Embryonic facial prominence (tissue), 1 donor: ENCODE results near the gene TMEM229B.

Experiments
- DNase-seq: peaks from one replicate; pipeline ENCODE4 v3.0.0-alpha.2; 2016; ENCODE audit errors: extremely low spot score

The TMEM229B gene

GRCh38 chr14:67487332-67487731 is 1.2 kb downstream of the TMEM229B start:
- no peak for DNase-seq

- no peak for DNase-seq
These were observed 1.6 kb downstream of the TMEM229B start for GRCh38 chr14:67486890-67487289.

DNA sequence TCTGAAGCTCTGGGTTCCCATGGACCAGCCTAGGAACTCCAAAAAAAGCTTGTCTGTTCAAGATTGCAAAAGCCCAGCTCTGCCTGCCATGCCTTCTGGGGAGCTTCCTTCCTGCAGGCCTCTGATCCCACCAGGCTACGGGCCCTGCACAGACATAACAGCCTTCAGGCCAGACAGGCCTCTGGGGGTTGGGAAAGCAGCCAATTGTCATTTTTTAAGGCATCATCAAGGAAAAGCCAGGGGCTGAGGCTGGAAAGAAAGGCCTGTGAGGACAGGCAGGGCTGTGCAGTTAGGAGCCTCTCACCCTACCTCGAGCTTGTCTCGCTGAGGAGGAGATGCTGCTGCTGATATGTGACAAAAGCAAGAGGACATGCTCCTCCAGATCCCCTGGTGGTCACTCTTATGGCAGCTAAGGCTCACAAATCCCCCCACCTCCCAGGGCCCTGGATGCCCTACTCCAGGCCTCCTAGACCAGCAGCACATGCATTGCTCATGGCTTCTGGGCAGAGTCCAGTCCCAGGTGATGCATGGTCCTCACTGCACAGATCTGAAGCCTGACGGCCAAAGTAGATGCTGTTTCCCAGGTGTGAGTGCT is 2.9 kb downstream of the TMEM229B start:
- DNase-seq: no peak

DNA sequence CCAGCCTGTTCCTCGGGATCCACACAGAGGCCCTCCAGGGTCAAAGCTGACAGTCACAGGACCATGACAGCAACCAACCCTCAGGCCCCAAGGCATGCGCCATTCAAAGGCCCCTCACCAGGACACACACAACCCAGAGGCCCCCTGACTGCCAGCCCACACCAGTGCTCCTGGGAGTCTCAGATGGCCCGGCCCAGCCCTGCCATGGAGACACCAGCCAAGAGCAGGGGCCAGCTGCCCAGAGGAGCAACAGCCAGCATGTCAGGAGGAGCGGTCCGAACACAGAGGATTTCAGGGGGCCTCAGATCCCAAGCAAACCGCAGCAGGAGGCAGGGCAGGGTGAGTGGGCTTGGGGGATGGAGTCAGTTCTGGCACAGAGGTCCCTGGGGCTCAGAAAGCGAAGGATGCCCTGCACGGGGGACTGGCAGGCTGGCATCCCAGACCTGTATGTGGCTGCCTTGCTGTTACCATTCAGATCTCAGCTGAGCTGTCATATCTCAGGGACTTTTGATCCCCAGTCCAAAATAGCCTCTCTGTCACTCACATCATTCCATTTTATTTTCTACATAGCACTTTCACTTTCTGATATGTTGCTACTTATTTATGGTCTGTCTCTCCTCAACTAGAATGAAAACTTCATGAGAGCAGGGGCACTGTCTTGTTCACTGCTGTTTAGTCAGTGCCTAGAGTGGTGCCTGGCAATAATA is 4.8 kb downstream of the TMEM229B start:
- no peak for DNase-seq

DNA sequence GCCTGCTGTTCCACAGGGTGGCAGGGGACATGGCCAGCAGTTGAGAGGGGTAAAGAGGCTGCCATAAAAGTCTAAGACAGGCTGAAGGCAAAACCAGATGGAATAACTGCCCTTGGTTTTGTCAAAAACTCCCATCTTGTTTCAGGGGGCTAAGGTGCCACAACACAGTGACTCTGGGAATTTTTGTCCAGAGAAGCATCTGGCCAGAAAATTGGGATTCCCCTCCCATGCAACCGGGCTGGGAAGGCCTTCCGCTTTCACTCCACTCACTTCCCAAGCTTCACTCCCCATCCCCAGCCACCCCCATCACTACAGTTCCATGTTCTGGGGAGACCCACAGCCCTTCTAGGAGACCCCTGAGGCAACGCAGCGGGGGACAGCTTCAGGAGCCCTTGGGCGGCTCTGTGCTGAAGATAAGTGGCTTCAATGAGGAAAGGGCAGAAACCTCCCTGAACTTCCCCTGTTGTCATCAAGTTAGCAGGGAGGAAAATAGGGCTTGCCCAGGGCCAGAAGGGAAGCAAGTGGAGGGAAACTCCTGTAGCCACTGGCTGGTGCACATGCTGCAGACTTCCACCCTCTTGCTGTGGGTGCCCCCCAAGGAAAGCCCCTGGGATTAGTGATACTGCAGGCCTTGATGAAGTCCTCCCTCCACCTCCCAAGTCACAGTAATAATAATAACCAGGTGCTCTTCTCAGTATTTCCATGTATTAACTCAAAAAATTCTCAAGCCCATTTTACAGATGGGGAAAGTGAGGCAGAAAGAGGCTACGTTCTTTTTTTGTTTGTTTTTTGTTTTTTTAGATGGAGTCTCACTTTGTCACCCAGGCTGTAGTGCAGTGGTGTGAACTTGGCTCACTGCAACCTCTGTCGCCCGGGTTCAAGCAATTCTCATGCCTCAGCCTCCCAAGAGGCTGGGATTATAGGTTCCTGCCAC is 6.0 kb downstream of the TMEM229B start:
- no peak for DNase-seq

DNA sequence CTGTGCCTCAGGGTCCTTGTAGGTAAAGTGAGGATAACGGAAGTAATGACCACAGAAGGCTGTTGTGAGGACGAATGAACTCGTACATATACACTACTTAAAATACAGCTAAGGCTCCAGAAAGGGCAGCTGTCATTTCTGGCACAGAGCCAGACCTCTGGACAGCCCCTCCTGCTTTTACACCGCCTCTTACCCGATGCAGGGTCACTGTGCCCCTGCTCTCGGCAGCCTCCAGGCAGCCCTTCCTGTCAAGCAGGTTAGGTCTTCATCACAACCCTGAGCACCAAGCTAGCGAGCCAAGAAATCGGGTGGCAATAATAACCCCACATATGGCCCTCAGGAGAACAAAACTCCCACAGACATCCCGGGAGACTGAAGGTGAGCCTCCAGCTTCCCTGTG is 8.5 kb downstream of the TMEM229B start:
- DNase-seq: no peak

DNA sequence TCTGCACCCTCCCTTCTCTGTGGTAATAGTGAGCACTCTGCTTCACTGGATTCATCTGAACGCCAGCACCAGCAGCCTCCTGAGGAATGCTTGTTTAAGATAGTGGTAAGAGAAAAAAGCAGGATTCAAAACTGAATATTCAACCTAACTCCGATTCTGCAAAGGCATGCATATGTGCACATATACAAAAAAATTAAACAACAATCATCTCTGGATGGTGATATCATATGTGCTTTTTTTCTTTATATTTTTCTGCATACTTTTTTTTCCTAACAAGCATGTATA is 9.8 kb downstream of the TMEM229B start:
- no peak for DNase-seq

- DNase-seq: no peak
These were observed 10.4 kb downstream of the TMEM229B start for GRCh38 chr14:67477926-67478799.

- DNase-seq: no peak
These were observed 14.2 kb downstream of the TMEM229B start for GRCh38 chr14:67474366-67474765.

DNA sequence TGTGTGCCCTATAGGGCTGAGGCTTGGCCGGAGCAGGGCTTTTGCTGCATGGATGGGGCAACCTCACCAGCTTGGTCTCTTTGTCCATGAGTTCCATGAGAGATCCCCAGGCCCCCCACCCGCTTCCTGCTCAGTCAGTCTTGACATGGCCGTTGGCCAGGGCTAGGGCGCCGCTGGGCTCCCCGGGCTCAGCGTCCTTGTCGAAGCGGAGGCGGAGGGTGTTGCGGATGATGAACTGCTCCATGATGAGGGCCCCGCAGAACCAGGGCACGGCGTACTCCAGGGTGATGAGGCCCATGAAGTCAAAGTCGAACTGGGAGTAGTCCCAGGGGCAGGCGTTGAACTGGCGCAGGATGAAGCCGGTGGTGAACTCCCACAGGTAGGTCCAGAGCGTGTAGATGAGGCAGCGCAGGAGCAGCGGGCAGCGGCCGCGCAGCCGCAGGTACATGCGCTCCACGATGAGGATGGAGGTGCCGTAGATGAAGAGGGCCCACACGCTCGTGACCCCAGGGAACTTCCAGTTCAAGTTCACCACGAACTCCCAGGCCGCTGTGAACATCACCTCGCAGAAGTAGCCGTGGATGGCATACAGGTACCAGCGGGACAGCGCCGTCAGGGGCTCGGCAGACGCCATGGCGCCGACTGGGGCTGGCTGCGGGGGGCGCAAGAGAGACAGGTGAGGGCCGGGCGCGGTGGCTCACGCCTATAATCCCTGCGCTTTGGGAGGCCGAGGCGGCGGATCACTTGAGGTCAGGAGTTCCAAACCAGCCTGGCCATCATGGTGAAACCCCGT is 15.0 kb downstream of the TMEM229B start:
- DNase-seq: no peak

GRCh38 chr14:67472726-67473125 is 15.8 kb downstream of the TMEM229B start:
- no peak for DNase-seq

GRCh38 chr14:67469954-67470353 is 18.6 kb downstream of the TMEM229B start:
- no peak for DNase-seq

GRCh38 chr14:67468378-67468730 is 20.2 kb downstream of the TMEM229B start:
- DNase-seq: no peak

DNA sequence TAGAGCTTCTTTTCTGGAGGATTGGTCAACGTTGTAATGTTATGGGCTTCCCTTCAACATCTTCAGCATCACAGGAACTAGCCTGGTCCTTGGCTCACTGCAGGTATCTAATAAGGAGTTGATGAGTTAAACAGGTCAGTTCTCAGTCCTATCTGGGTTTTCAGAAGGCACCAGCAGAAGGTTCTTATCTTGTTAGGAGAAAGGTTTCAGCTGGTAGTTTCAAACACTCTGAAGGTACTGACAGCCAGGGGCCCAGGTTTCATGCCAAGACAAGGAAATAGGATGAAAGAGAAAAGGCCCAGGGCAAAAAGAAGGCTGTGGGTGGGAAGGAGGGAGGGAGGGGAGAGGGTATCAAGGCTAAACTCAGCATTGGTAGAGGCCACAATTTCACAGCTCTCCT is 21.4 kb downstream of the TMEM229B start:
- no peak for DNase-seq

DNA sequence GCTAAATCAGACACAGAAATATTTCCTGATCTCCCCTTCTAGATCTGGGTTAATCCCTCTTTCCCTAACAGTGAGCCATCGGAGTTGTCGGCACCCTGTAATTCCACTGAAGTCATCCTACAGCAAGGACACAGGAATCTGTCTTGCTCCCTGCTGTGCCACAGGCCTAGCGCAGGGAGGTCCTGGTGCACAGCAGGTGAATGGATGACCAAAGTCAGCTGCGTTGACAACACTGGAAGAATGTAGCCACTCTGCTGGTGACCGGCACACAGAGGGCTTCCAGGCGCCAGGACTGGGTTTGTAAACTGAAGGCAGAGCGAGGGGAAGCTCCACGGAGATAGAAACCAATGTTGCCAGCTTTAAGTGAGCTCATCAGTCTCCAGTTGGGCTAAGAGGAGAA is 23.6 kb downstream of the TMEM229B start:
- DNase-seq: no peak

GRCh38 chr14:67464377-67464776 is 24.1 kb downstream of the TMEM229B start:
- no peak for DNase-seq

GRCh38 chr14:67463900-67464299 is 24.6 kb downstream of the TMEM229B start:
- DNase-seq: no peak

- no peak for DNase-seq
These were observed 26.5 kb downstream of the TMEM229B start for GRCh38 chr14:67461996-67462395.

- no peak for DNase-seq
These were observed 27.1 kb downstream of the TMEM229B start for GRCh38 chr14:67461341-67461985.

DNA sequence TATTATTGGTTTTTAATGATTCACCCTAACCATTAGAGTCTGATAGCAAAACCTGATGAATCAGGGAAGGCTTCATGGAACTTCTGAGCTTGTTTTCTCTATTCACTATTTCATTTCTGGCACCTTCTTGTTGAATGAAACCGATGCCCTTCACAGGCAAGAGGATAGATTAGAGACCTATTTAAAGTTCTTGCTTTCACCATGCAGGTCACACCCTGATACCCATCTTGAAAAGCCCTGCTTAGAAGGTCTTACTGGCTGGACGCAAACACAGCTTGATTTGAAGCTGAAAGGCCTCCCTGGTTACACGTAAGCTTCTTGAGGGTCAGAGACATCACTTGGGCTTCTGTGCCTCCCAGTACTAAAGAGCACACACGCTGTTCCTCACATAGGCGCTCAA is 29.2 kb downstream of the TMEM229B start:
- DNase-seq: no peak

DNA sequence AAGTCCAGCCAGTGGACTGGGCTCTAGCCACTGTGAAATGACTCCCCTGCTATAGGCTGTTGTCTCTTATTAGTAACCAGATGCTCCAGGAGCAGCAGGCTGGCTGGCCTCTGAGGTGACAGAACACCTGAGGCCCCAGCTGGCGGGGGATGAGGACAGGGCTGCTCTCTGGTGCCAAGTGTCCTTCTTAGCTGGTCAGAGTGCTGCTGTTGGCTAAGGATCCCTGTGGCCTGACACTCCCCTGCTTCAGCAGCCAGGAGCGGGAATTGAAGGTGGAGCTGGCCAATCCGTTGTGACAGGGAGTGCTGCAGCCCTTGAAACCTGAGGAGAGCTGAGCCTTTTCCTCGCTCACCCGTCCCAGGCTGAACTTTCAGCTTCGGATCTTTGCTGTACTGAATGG is 30.7 kb downstream of the TMEM229B start:
- no peak for DNase-seq
